ENCODE measurements around the gene ZC3H10.

ZC3H10 gene

GRCh38 chr12:56104815-56105608 lies 13.1 kb upstream of the ZC3H10 start:
- ChIA-PET CTCF (interaction anchor here (0.9 to 3.1 kb wide), 13 partner anchors 10 to 367 kb away, joined by 3 to 42 read pairs (median 4); partner anchors contain the start of genes RNF41, RPL41, SMARCC2 and ZC3H10), POLR2A (interaction anchor here (0.6 to 3.1 kb wide), 19 partner anchors 8 to 1810 kb away, joined by 3 to 56 read pairs (median 3); partner anchors contain the start of genes ANKRD52, DGKA, ERBB3 and ESYT1)
- TF ChIP-seq CTCF (IDR thresholded peaks at IDR 0.05; ENCODE audit: control extremely low read depth, extremely low read depth, low read depth, missing control alignments), result no peak
- DNase-seq (ENCODE audit: extremely low spot score), result no peak

- DNase-seq (ENCODE audit: extremely low spot score), result no peak
- no peak for TF ChIP-seq CTCF (IDR thresholded peaks at IDR 0.05; ENCODE audit: control extremely low read depth, extremely low read depth, low read depth, missing control alignments)
- ChIA-PET CTCF (interaction anchor here (1.0 to 3.1 kb wide), 6 partner anchors 11 to 110 kb away, joined by 3 to 42 read pairs (median 3); partner anchors contain the start of genes RPL41 and ZC3H10), POLR2A (interaction anchor here (0.7 to 3.1 kb wide), 4 partner anchors 12 to 1810 kb away, joined by 3 to 56 read pairs (median 7); partner anchors contain the start of genes ESYT1, RPL41, SMARCC2 and ZC3H10)
These were observed 12.5 kb upstream of the ZC3H10 start for GRCh38 chr12:56105609-56105902.

GRCh38 chr12:56107242-56107641 lies 10.8 kb upstream of the ZC3H10 start:
- CTCF ChIA-PET, result interaction anchor here (1.1 to 3.4 kb wide), 5 partner anchors 9 to 369 kb away, joined by 3 to 25 read pairs (median 4); partner anchors contain the start of gene ZC3H10
- no peak for TF ChIP-seq CTCF (IDR thresholded peaks at IDR 0.05; ENCODE audit: control extremely low read depth, extremely low read depth, low read depth, missing control alignments)
- POLR2A ChIA-PET, result interaction anchor here (0.6 kb wide), 1 partner anchor 209 kb away, joined by 3 read pairs; the partner anchor contains the start of gene CNPY2
- DNase-seq (ENCODE audit: extremely low spot score), result no peak

GRCh38 chr12:56110571-56110970 lies 7.5 kb upstream of the ZC3H10 start:
- no peak for DNase-seq (ENCODE audit: extremely low spot score)
- POLR2A ChIA-PET, result no interaction called here
- CTCF ChIA-PET, result interaction anchor here (0.8 to 1.7 kb wide), 8 partner anchors 9 to 373 kb away, joined by 3 to 5 read pairs (median 3); partner anchors contain the start of genes COQ10A, MYL6B and SUOX
- TF ChIP-seq CTCF (IDR thresholded peaks at IDR 0.05; ENCODE audit: control extremely low read depth, extremely low read depth, low read depth, missing control alignments), result no peak

- DNase-seq (ENCODE audit: extremely low spot score), result no peak
- POLR2A ChIA-PET, result interaction anchor here (1.7 kb wide), 1 partner anchor 10 kb away, joined by 6 read pairs; the partner anchor contains the start of gene PA2G4
These were observed 4.0 kb upstream of the ZC3H10 start for GRCh38 chr12:56114084-56114483.

More at GRCh38 chr12:56114084-56114483, 4.0 kb upstream of the ZC3H10 start:
- CTCF ChIA-PET, result interaction anchor here (7.5 kb wide), 1 partner anchor 10 kb away, joined by 42 read pairs; the partner anchor contains the start of gene PA2G4
- no peak for TF ChIP-seq CTCF (IDR thresholded peaks at IDR 0.05; ENCODE audit: control extremely low read depth, extremely low read depth, low read depth, missing control alignments)

Data from GM10248 (cell line).